Retinal pigment epithelial cell (primary cell): ENCODE results near the gene KMT2B.
"Not testable (repeated sequence)": the region's sequence is repeated elsewhere in the genome, so short reads cannot be mapped to it uniquely, and the experiment has no call there.

Source experiments
- DNase-seq: peaks from one replicate; pipeline ENCODE4 v3.0.0-alpha.2; 2010; ENCODE audit warnings: low read depth
- H3K4me3 ChIP-seq: 2 replicates; pipeline ENCODE4 v1.5.1; 2011; ENCODE audit warnings: mild to moderate bottlenecking, low read length, control low read depth, moderate library complexity
- CTCF ChIP-seq: conservative IDR thresholded peaks from 2 replicates; pipeline ENCODE4 v1.5.1; 2011; ENCODE audit warnings: low read depth, low read length, control low read depth, inconsistent platforms

Gene KMT2B

DNA sequence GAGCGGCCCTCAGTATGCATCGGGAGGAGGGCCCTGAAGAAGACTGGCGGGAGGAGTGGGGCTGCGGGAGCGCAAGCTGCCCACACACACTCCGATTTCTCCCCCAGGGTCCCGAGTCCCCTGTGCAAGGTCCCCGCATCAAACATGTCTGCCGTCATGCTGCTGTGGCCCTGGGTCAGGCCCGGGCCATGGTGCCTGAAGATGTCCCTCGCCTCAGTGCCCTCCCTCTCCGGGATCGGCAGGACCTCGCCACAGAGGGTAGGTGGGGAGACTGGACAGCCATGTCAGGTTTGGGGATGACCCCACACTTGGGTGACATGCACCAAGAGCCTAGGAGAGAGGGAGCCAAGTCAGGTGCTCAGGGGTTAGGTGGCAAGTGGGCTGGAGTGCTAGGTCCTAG, 4.7 kb downstream of the KMT2B start:
- DNase-seq: no peak
- no peak for TF ChIP-seq CTCF
- no peak overlapping the region for H3K4me3 ChIP-seq

DNA sequence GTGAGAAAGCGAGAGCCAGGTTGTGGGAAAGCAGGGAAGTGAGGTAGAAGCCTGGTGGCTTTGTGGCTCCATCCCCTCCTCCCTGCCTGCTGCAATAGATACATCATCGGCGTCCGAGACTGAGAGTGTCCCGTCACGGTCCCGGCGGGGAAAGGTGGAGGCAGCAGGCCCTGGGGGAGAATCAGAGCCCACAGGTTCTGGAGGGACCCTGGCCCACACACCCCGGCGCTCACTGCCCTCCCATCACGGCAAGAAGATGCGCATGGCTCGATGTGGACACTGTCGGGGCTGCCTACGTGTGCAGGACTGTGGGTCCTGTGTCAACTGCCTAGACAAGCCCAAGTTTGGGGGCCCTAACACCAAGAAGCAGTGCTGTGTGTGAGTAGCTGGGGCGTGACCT, 5.1 kb downstream of the KMT2B start:
- DNase-seq: no peak
- no peak for TF ChIP-seq CTCF
- no peak overlapping the region for H3K4me3 ChIP-seq

DNA sequence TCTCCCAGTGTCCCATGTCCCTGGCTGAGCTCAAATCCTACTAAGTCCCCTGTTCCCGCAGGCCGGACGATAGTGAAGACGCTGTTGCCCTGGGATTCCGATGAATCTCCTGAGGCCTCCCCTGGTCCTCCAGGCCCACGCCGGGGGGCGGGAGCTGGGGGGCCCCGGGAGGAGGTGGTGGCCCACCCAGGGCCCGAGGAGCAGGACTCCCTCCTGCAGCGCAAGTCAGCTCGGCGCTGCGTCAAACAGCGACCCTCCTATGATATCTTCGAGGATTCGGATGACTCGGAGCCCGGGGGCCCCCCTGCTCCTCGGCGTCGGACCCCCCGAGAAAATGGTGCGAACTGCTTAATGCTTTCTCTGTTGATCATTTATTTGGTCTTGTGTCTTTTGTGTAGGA, 5.9 kb downstream of the KMT2B start:
- no peak for TF ChIP-seq CTCF
- DNase-seq: no peak
- H3K4me3 ChIP-seq: no peak overlapping the region

DNA sequence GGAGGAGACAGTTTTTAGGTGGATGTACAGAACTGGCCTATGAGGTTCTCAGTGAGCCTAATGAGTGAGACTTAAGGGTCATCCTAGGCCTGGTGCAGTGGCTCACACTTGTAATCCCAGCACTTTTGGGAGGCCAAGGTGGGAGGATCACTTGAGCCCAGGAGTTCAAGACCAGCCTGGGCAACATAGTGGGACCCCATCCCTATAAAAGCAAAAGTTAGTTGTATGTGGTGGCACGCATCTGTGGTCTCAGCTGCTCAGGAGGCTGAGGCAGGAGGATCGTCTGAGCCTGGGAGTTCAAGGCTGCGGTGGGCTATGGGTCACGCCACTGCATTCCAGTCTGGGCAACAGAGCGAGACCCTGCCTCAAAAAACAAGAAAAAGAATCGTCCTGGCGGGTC, 6.3 kb downstream of the KMT2B start:
- not testable (repeated sequence) for H3K4me3 ChIP-seq, DNase-seq

GRCh38 chr19:35724560-35724959, 6.8 kb downstream of the KMT2B start:
- H3K4me3 ChIP-seq: no peak overlapping the region
- no peak for TF ChIP-seq CTCF
- DNase-seq: no peak

GRCh38 chr19:35725216-35725861, 7.5 kb downstream of the KMT2B start:
- DNase-seq: no peak
- no peak overlapping the region for H3K4me3 ChIP-seq
- no peak for TF ChIP-seq CTCF

GRCh38 chr19:35727053-35727955, 9.5 kb downstream of the KMT2B start:
- no peak for DNase-seq
- no peak for TF ChIP-seq CTCF
- H3K4me3 ChIP-seq: no peak overlapping the region
